Stimulated activated naive CD4-positive, alpha-beta T cell (primary cell): ENCODE results near the gene MOG.
A peak's percentile ranks its signal among the peaks of the same experiment; 100 is the strongest.

Experiments
- DNase-seq, 6 experiments: peaks; one replicate each; lab custom pipeline; 2025; lab: John Stamatoyannopoulos, UW

Gene MOG

GRCh38 chr6:29675561-29675960 lies 18.7 kb downstream of the MOG start:
- no peak for DNase-seq

- DNase-seq = no peak
These were observed 20.2 kb downstream of the MOG start for GRCh38 chr6:29676981-29677601.

GRCh38 chr6:29678114-29678513 lies 21.2 kb downstream of the MOG start:
- DNase-seq = no peak

- no peak for DNase-seq
These were observed 23.1 kb downstream of the MOG start for GRCh38 chr6:29679962-29680361.

GRCh38 chr6:29680416-29680815 lies 23.5 kb downstream of the MOG start:
- no peak for DNase-seq

GRCh38 chr6:29680904-29681303 lies 24.0 kb downstream of the MOG start, which contains the start of gene ZFP57:
Gene ZFP57, minus strand, starts transcription at chr6:29681152. Its CDS starts 4,149 bp downstream, at chr6:29677003.
- DNase-seq = no peak

- no peak for DNase-seq
These were observed 24.9 kb downstream of the MOG start for GRCh38 chr6:29681811-29682210.

- DNase-seq = no peak
These were observed 28.9 kb downstream of the MOG start for GRCh38 chr6:29685718-29686326.

GRCh38 chr6:29694637-29695036 lies 37.7 kb downstream of the MOG start:
- no peak for DNase-seq

GRCh38 chr6:29696147-29697125 lies 39.5 kb downstream of the MOG start:
- DNase-seq = no peak

GRCh38 chr6:29702519-29703103 lies 45.7 kb downstream of the MOG start:
- peak; percentile 23 to 67 (median 36) for DNase-seq

- DNase-seq = peak in 2 of 6 experiments; percentile 44 to 49
These were observed 48.7 kb downstream of the MOG start for GRCh38 chr6:29705389-29706231.

GRCh38 chr6:29708432-29709179 lies 51.7 kb downstream of the MOG start:
- DNase-seq = peak; percentile 60 to 96 (median 81)

- DNase-seq = no peak
These were observed 52.3 kb downstream of the MOG start for GRCh38 chr6:29709188-29709587.

- no peak for DNase-seq
These were observed 53.5 kb downstream of the MOG start for GRCh38 chr6:29710281-29710941.

GRCh38 chr6:29720863-29721262 lies 64.0 kb downstream of the MOG start:
- DNase-seq = peak in 5 of 6 experiments; percentile 11 to 43 (median 32)
